HCT116 (cell line): ENCODE measurements around the gene MRPL58. TPM values are rescaled to one million over a fixed set of nuclear protein-coding genes. Genes with fewer than 3 reads are reported as not detected.

Experiments used
- ATAC-seq: fragments of 200-7000 bp; cut with Tn5 transposase; 2 replicates; pipeline ENCODE4 v1.9.1; 2020; ENCODE audit warnings: mild to moderate bottlenecking, moderate library complexity
- BruUV-seq: library from RNA; stranded (reverse); fragments of 400-500 nt; replicated peaks from 2 replicates; lab custom pipeline; 2021; lab: Mats Ljungman, UMichigan
- CTCF ChIA-PET: fragments of 300-600 bp; sonication (Branson Sonifier 250); formaldehyde crosslinking; loops from one replicate; lab custom pipeline; 2021; ENCODE audit warnings: antibody characterized with exemption; lab: Charles Lee
- POLR2A ChIA-PET: fragments of 300-600, 350-600 bp; sonication (Branson Sonifier 250); formaldehyde crosslinking; loops from one replicate; lab custom pipeline; 2021; ENCODE audit warnings: antibody characterized with exemption; lab: Charles Lee
- RAD21 ChIA-PET, 2 experiments: fragments of 300-600 bp; sonication (Branson Sonifier 250); formaldehyde crosslinking; loops; one replicate each; lab custom pipeline; 2023; ENCODE audit warnings: low total read pairs in 2 of 2; ENCODE audit not compliant: uncharacterized antibody in 2 of 2, unreplicated experiment in 2 of 2, low non-redundant PET in 1 of 2; lab: Charles Lee
- DNase-seq: peaks from one replicate; pipeline ENCODE4 v3.0.0-alpha.2; 2010; ENCODE audit warnings: low read depth, low spot score
- H2AFZ ChIP-seq: fragments of 200-600 bp; shearing (Covaris generic), sonication (generic); 2 replicates; pipeline ENCODE4 v1.6.1; 2017; ENCODE audit warnings: low read depth, mixed run types, mixed read lengths, antibody characterized with exemption, low read length; ENCODE audit not compliant: poor library complexity, severe bottlenecking
- H3K27ac ChIP-seq: 2 replicates; pipeline ENCODE4 v1.5.1; 2012; ENCODE audit warnings: low read depth, low read length
- H3K27me3 ChIP-seq: fragments of 200-600 bp; sonication (generic); 2 replicates; pipeline ENCODE4 v1.6.1; 2016; ENCODE audit warnings: mixed run types, low read length, mixed read lengths; ENCODE audit not compliant: insufficient read depth
- H3K36me3 ChIP-seq, 2 experiments: fragments of 200-500 bp in 1 of 2; fragments of 200-600 bp in 1 of 2; sonication (Bioruptor generic) in 1 of 2; sonication (generic) in 1 of 2; 2 replicates each; pipeline versions ENCODE4 v1.5.1 to v1.6.1; 2014 to 2016; ENCODE audit warnings: low read length in 2 of 2, inconsistent platforms in 1 of 2, mixed read lengths in 1 of 2, mixed run types in 1 of 2; ENCODE audit not compliant: insufficient read depth in 2 of 2, control insufficient read depth in 1 of 2
- H3K4me1 ChIP-seq, 2 experiments: fragments of 200-600 bp in 1 of 2; sonication (generic) in 1 of 2; 2 replicates each; pipeline versions ENCODE4 v1.5.1 to v1.6.1; 2012 to 2017; ENCODE audit warnings: low read length in 2 of 2, inconsistent platforms in 1 of 2, mild to moderate bottlenecking in 1 of 2, mixed read lengths in 1 of 2, mixed run types in 1 of 2, moderate library complexity in 1 of 2; ENCODE audit not compliant: insufficient read depth in 2 of 2, control insufficient read depth in 1 of 2
- H3K4me2 ChIP-seq: fragments of 200-600 bp; sonication (generic); 2 replicates; pipeline ENCODE4 v1.6.1; 2017; ENCODE audit warnings: mixed run types, low read length, mixed read lengths
- H3K4me3 ChIP-seq, 2 experiments: fragments of 200-600 bp in 1 of 2; sonication (generic) in 1 of 2; replicated peaks in 1 of 2; 2 replicates each; pipeline ENCODE4 v1.5.1; 2011 to 2016; ENCODE audit warnings: low read length in 2 of 2, control low read depth in 1 of 2, low read depth in 1 of 2, mild to moderate bottlenecking in 1 of 2, mixed read lengths in 1 of 2, mixed run types in 1 of 2
- H3K79me2 ChIP-seq: fragments of 200-600 bp; sonication (generic); 2 replicates; pipeline ENCODE4 v1.6.1; 2017; ENCODE audit warnings: mild to moderate bottlenecking, mixed run types, low read length, moderate library complexity, mixed read lengths; ENCODE audit not compliant: insufficient read depth
- H3K9ac ChIP-seq: fragments of 200-600 bp; sonication (generic); 2 replicates; pipeline ENCODE4 v1.6.1; 2016; ENCODE audit warnings: low read length, mixed read lengths
- H3K9me2 ChIP-seq: fragments of 200-600 bp; sonication (generic), shearing (Covaris generic); 2 replicates; pipeline ENCODE4 v1.6.1; 2017; ENCODE audit warnings: mixed run types, mild to moderate bottlenecking, moderate library complexity; ENCODE audit not compliant: insufficient read depth
- H3K9me3 ChIP-seq, 2 experiments: fragments of 200-500 bp in 1 of 2; fragments of 200-600 bp in 1 of 2; sonication (Bioruptor generic) in 1 of 2; sonication (generic) in 1 of 2; 2 replicates each; pipeline ENCODE4 v1.6.1; 2014 to 2017; ENCODE audit warnings: low read length in 2 of 2, mixed read lengths in 2 of 2, inconsistent platforms in 1 of 2, low read depth in 1 of 2, mild to moderate bottlenecking in 1 of 2, mixed run types in 1 of 2, moderate library complexity in 1 of 2; ENCODE audit not compliant: control insufficient read depth in 1 of 2, insufficient read depth in 1 of 2
- H4K20me1 ChIP-seq: fragments of 200-600 bp; sonication (generic), shearing (Covaris generic); 2 replicates; pipeline ENCODE4 v1.6.1; 2017; ENCODE audit warnings: mixed run types, mild to moderate bottlenecking, moderate library complexity; ENCODE audit not compliant: insufficient read depth
- CTCF ChIP-seq, 3 experiments: fragments of 200-600 bp in 1 of 3; sonication (generic) in 1 of 3; IDR thresholded peaks in 2 of 3; conservative IDR thresholded peaks in 1 of 3; 2 replicates each; pipeline ENCODE4 v1.5.1; 2012 to 2017; ENCODE audit warnings: low read depth in 2 of 3, low read length in 2 of 3, antibody characterized with exemption in 1 of 3, borderline replicate concordance in 1 of 3, control low read depth in 1 of 3, mild to moderate bottlenecking in 1 of 3, mixed read lengths in 1 of 3, mixed run types in 1 of 3, moderate library complexity in 1 of 3; ENCODE audit not compliant: insufficient read depth in 1 of 3
- EGR1 ChIP-seq: IDR thresholded peaks from 2 replicates; pipeline ENCODE4 v1.6.1; 2012; ENCODE audit warnings: low read depth
- EZH2 ChIP-seq: fragments of 200-600 bp; sonication (generic); IDR thresholded peaks from 2 replicates; pipeline ENCODE4 v1.6.1; 2017; ENCODE audit warnings: antibody characterized with exemption, mixed run types
- EZH2phosphoT487 ChIP-seq: fragments of 200-600 bp; IDR thresholded peaks from 2 replicates; pipeline ENCODE4 v1.6.1; 2018; ENCODE audit warnings: antibody characterized with exemption, borderline replicate concordance
- FOSL1 ChIP-seq: IDR thresholded peaks from 2 replicates; pipeline ENCODE4 v1.6.1; 2012; ENCODE audit warnings: low read depth
- JUND ChIP-seq: IDR thresholded peaks from 2 replicates; pipeline ENCODE4 v1.6.1; 2012
- MAX ChIP-seq: IDR thresholded peaks from 2 replicates; pipeline ENCODE4 v1.6.1; 2012
- SIN3A ChIP-seq: IDR thresholded peaks from 2 replicates; pipeline ENCODE4 v1.6.1; 2012; ENCODE audit warnings: low read depth
- SRF ChIP-seq: IDR thresholded peaks from 2 replicates; pipeline ENCODE4 v1.6.1; 2012; ENCODE audit warnings: low read depth
- ZFX ChIP-seq: fragments of 450-650 bp; IDR thresholded peaks from 2 replicates; pipeline ENCODE4 v1.6.1; 2017
- ZNF274 ChIP-seq: fragments of 200-500 bp; sonication (Bioruptor generic); IDR thresholded peaks from 2 replicates; pipeline ENCODE4 v1.6.1; 2014; ENCODE audit warnings: mild to moderate bottlenecking, low read depth, low read length, inconsistent platforms
- intact Hi-C: fragments of 100-400 bp; cut with micrococcal nuclease; formaldehyde crosslinking; loops from 2 replicates; pipeline ENCODE4 v1.10.0; 2022
- total RNA-seq: library from RNA; stranded (reverse); gene quantifications from one replicate; pipeline ENCODE4 v1.2.1, GENCODE V29; 2021; ENCODE audit not compliant: unreplicated experiment
- TF ChIP-seq, protein P1 (sequence below): IDR thresholded peaks from 2 replicates; pipeline ENCODE4 v1.6.1; 2011; ENCODE audit warnings: mild to moderate bottlenecking, low read length, moderate library complexity; ENCODE audit not compliant: insufficient replicate concordance; ENCODE audit errors: extremely low read depth

MRPL58 gene
- total RNA-seq, 1 experiment from 2014 or later: 80.5 TPM

DNA sequence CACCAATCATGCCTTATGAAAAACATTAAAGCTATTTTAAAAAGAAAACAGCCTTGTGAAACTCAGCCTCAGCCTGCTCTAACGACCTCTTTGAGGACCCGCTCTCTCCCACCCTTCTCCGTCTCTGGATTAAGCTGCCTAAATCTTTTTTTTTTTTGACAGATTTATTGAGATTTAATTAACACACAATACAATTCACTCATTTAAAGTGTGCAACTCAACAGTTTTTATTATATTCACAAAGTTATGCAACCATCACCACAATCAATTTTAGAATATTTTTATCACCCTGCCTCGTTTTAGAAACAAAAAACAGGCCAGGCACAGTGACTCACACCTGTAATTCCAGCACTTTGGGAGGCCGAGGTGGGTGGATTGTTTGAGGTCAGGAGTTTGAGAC, 16.6 kb upstream of the MRPL58 start:
- no peak overlapping the region for H2AFZ ChIP-seq
- H3K9me2 ChIP-seq: no peaks in the 10 kb centered on the region
- no peaks in the 10 kb centered on the region for H4K20me1 ChIP-seq
- no peaks in the 10 kb centered on the region for H3K27me3 ChIP-seq
- ChIA-PET RAD21 (no interaction called here), CTCF (interaction anchor here (1.6 kb wide), 1 partner anchor 16 kb away, joined by 6 read pairs; the partner anchor contains the start of gene MRPL58), POLR2A (interaction anchor here (1.0 kb wide), 1 partner anchor 17 kb away, joined by 3 read pairs; no protein-coding TSS in a partner anchor)
- no TSS peak for BruUV-seq
- H3K27ac ChIP-seq: no peak overlapping the region
- H3K9ac ChIP-seq: no peak overlapping the region
- H3K4me1 ChIP-seq: peaks cover 16 to 28% of the 10 kb centered on the region in 2 experiments
- peaks cover 14% of the 10 kb centered on the region; the same call in 1 of the 2 replicates for H3K79me2 ChIP-seq
- no peaks in the 10 kb centered on the region for H3K9me3 ChIP-seq
- peak overlapping the region; percentile 0; the same call in 1 of the 2 replicates for H3K4me2 ChIP-seq
- intact Hi-C loops: no loop called here
- ATAC-seq (no peak), DNase-seq (no peak)
- no peak for TF ChIP-seq JUND
- TF ChIP-seq ZFX: no peak
- no peak for TF ChIP-seq ZNF274
- TF ChIP-seq CTCF (IDR thresholded peaks at IDR 0.05 in 2 of 3, conservative IDR thresholded peaks at IDR 0.05 in 1 of 3; ENCODE audit: borderline replicate concordance in 1 of 3, insufficient read depth in 1 of 3, low read depth in 2 of 3, low read length in 2 of 3): no peak
- no peak for TF ChIP-seq SRF
- no peak for TF ChIP-seq MAX
- TF ChIP-seq EGR1: no peak
- TF ChIP-seq FOSL1: no peak
- H3K4me3 ChIP-seq: no peak overlapping the region
- H3K36me3 ChIP-seq: peaks cover 2 to 3% of the 10 kb centered on the region in 2 experiments; a peak in 1 of 4 replicates

DNA sequence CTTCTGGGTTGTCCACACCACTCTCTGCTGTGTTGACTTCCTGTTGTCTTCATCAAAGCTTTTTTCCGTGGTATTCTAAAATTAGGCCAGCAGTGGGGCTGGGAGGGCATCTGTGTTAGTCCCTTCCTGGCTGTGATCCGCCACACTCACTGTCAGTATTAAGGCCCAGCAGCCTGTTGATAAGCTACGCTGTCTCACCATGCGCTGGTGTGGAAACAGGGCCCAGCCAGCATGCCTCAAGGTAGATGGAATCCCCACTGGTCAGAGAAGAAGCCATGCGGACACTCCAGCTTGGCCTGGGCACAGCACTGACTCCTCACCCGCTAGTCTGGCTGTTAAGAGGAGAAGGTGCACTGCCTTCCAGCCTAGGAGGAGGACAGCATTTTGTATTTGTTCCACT, 13.7 kb upstream of the MRPL58 start:
- CTCF ChIA-PET: interaction anchor here (1.5 kb wide), 1 partner anchor 37 kb away, joined by 4 read pairs; no protein-coding TSS in a partner anchor
- Histone ChIP-seq H3K27me3 (no peaks in the 10 kb centered on the region), H2AFZ (no peak overlapping the region), H3K9me3 (no peaks in the 10 kb centered on the region), H3K4me3 (no peak overlapping the region), H3K36me3 (peaks cover 7 to 19% of the 10 kb centered on the region in 2 experiments; a peak in 2 of 4 replicates), H3K27ac (no peak overlapping the region), H3K9ac (no peak overlapping the region), H3K9me2 (no peaks in the 10 kb centered on the region), H3K4me2 (no peak overlapping the region), H3K79me2 (0 out of 2 replicates have a peak, but pooled peaks cover 4% of the 10 kb centered on the region), H3K4me1 (peaks cover 0 to 5% of the 10 kb centered on the region in 2 experiments; a peak in 2 of 4 replicates)
- POLR2A ChIA-PET: no interaction called here
- BruUV-seq: no TSS peak
- RAD21 ChIA-PET: no interaction called here
- intact Hi-C loops: no loop called here
- ATAC-seq (no peak), DNase-seq (no peak)
- TF ChIP-seq EZH2 (no peak), EZH2phosphoT487 (no peak), EGR1 (no peak), SIN3A (no peak), FOSL1 (no peak)
- TF ChIP-seq, protein P1, sequence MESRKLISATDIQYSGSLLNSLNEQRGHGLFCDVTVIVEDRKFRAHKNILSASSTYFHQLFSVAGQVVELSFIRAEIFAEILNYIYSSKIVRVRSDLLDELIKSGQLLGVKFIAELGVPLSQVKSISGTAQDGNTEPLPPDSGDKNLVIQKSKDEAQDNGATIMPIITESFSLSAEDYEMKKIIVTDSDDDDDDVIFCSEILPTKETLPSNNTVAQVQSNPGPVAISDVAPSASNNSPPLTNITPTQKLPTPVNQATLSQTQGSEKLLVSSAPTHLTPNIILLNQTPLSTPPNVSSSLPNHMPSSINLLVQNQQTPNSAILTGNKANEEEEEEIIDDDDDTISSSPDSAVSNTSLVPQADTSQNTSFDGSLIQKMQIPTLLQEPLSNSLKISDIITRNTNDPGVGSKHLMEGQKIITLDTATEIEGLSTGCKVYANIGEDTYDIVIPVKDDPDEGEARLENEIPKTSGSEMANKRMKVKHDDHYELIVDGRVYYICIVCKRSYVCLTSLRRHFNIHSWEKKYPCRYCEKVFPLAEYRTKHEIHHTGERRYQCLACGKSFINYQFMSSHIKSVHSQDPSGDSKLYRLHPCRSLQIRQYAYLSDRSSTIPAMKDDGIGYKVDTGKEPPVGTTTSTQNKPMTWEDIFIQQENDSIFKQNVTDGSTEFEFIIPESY: no peak
- TF ChIP-seq, all 23 proteins: peak for 0
- H4K20me1 ChIP-seq: no peaks in the 10 kb centered on the region
